ENCODE measurements around the gene ZFYVE1.
"Not testable (repeated sequence)": the region's sequence is repeated elsewhere in the genome, so short reads cannot be mapped to it uniquely, and the experiment has no call there.

ZFYVE1 gene

DNA sequence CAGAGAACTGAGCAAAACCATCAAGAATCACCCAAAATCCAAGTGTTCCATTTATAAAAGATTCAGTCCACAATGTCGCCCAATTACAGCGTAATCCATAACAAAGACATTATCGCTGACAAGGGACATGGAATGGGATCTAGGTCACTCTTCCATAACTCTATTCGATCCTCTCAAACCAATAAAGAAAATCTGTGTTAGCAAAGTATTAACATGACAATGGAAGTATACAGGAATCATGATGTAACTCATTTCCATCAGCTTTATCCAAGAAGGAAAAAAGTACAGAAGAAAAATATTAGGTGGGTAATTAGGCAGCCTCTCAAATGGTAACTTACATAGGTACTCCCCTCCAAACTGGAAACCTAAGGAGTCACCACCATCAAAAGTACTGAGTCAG is 4.9 kb downstream of the ZFYVE1 start:
- no peak overlapping the region for H3K4me3 ChIP-seq (ENCODE audit: low read depth, low read length)
- TF ChIP-seq CTCF (conservative IDR thresholded peaks at IDR 0.05; ENCODE audit: low read depth, low read length), result no peak
- DNase-seq (ENCODE audit: low read depth), result no peak

DNA sequence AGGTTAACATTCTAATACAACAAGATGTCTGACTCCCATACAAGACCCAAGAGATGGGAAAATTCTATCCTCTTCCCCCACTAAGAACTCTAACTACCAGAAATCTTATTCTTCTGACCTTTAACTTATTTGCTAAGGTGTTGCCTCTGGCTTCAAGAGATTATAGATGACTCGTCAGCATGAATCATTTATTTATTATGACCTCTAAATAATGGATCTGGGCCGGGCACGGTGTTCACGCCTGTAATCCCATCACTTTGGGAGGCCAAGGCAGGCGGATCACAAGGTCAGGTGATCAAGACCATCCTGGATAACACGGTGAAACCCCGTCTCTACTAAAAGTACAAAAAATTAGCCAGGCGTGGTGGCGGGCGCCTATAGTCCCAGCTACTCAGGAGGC is 10.9 kb downstream of the ZFYVE1 start:
- DNase-seq (ENCODE audit: low read depth); H3K4me3 ChIP-seq (ENCODE audit: low read depth, low read length): not testable (repeated sequence)

DNA sequence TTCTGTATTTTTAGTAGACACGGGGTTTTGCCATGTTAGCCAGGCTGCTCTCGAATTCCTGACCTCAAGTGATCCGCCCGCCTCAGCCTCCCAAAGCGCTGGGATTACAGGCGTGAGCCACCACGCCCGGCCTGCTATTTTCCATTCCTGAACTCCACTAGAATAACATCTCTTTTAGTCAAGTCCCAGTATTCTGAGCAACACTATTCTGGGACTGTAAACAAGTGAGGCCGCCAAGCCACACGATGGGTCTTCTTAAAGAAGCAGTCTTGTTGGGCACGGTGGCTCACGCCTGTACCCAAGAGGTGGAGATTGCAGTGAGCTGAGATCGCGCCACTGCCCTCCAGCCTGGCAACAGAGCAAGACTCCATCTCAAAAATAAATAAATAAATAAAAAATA is 11.4 kb downstream of the ZFYVE1 start:
- not testable (repeated sequence) for H3K4me3 ChIP-seq (ENCODE audit: low read depth, low read length); DNase-seq (ENCODE audit: low read depth)

- DNase-seq (ENCODE audit: low read depth), result peak; percentile 74
- no peak overlapping the region for H3K4me3 ChIP-seq (ENCODE audit: low read depth, low read length)
- TF ChIP-seq CTCF (conservative IDR thresholded peaks at IDR 0.05; ENCODE audit: low read depth, low read length), result no peak
Observed at GRCh38 chr14:73014105-73014504, 12.8 kb downstream of the ZFYVE1 start.

DNA sequence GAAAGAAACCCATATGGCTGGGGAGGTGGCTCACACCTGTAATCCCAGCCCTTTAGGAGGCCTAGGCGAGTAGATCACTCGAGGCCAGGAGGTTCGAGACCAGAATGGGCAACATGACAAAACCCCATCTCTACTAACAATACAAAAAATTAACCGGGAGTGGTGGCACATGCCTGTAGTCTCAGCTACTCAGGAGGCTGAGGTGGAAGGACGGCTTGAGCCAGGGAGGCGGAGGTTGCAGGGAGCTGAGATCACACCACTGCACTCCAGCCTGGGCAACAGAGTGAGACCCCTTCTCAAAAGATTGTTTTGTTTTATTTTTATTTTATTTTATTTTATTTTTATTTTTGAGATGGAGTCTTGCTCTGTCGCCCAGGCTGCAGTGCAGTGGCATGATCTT is 15.7 kb downstream of the ZFYVE1 start:
- not testable (repeated sequence) for H3K4me3 ChIP-seq (ENCODE audit: low read depth, low read length); DNase-seq (ENCODE audit: low read depth)

DNA sequence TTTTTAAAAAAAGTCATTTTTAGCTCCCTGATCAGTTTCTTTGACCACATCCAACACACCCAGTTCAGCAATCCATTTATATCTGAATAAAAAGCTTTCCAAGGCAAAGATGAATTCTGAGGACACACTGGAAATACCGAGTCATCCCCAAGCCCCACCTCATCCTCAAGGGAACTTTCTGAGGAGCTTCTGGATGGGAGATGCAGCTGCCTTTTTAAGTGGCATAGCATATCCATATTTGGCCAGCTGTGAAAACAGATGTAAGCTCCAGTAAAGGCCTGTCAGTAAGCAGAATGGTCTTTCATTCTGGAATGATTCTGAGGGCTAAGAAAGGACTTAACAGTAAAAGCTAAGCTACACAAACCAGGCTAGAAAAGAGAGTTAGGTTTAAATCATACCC is 18.4 kb downstream of the ZFYVE1 start:
- H3K4me3 ChIP-seq (ENCODE audit: low read depth, low read length), result no peak overlapping the region
- peak; percentile 71 for DNase-seq (ENCODE audit: low read depth)
- TF ChIP-seq CTCF (conservative IDR thresholded peaks at IDR 0.05; ENCODE audit: low read depth, low read length), result no peak

DNA sequence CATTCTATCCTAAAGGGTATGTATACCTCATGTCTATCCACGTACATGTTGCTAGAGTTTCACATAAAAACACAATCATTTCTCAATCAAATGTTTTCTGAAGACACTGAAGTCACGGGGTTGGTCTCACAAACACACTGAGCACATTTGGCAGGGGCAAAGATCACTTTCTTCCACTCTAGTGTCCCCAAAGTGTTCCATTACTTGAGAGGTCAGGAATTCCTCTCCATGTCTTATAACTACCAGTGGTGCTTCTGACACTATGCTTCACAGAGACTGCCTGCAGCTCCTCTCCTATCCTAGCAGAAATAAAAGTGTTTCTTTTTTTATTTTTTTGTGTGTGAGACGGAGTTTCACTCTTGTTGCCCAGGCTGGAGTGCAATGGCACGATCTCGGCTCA is 19.1 kb downstream of the ZFYVE1 start:
- no peak overlapping the region for H3K4me3 ChIP-seq (ENCODE audit: low read depth, low read length)
- DNase-seq (ENCODE audit: low read depth), result peak; percentile 52
- TF ChIP-seq CTCF (conservative IDR thresholded peaks at IDR 0.05; ENCODE audit: low read depth, low read length), result no peak

GRCh38 chr14:73004641-73005040 is 22.3 kb downstream of the ZFYVE1 start:
- H3K4me3 ChIP-seq (ENCODE audit: low read depth, low read length); DNase-seq (ENCODE audit: low read depth): not testable (repeated sequence)

DNA sequence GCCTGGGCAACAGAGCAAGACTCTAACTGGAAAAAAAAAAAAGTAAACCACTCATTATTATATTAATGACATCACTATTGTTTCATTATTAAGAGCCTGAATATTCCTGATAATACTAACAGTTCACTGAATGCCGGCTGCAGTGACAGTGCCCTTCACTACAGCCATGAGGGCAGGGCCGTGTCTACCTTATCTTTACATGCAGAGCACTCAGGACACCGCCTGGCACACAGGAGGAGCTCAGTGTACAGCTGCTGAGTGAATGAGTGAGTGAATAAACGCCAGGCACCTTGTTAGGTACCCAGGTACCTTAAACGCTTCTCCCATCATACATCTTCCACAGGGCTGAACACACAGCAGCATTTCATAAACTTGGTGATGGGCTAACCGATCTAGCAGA is 23.2 kb downstream of the ZFYVE1 start:
- TF ChIP-seq CTCF (conservative IDR thresholded peaks at IDR 0.05; ENCODE audit: low read depth, low read length), result no peak
- DNase-seq (ENCODE audit: low read depth), result no peak
- no peak overlapping the region for H3K4me3 ChIP-seq (ENCODE audit: low read depth, low read length)
